Measurements from ENCODE around the gene BLTP2. TPM values are rescaled to one million over a fixed set of nuclear protein-coding genes. Genes with fewer than 3 reads are reported as not detected.

BLTP2 gene
- total RNA-seq, 4 donors from 2014 or later: 71.6 to 93.4 (median 81.0) TPM

DNA sequence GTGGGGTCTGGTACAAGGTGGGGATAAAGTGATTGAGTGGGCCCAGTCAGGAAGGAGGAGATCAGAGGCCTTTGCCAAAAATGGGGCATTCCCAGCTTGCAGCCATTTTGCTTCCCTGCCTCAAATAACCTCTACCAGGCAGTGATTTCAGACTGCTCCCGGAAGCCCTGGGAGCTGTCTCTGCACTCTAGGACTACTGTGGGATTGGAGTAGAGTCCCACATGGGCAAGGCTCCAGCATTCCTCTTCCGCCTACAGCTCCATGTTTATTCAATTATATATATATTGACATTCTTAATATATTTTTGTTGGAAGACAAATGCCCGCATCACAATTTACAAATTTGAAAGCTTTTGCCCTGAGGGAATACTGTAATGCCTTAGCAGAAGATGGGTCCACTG lies 30.5 kb upstream of the BLTP2 start:
- Histone ChIP-seq H3K4me1 (no peaks in the 10 kb centered on the region), H3K27ac (no peak overlapping the region), H3K9me3 (no peaks in the 10 kb centered on the region), H3K4me3 (no peak overlapping the region), H3K27me3 (no peaks in the 10 kb centered on the region), H3K36me3 (peaks cover 12 to 100% of the 10 kb centered on the region in 2 donors)
- no peak for ATAC-seq
- intact Hi-C loops (cut with DNase I; ENCODE audit: low total_unique reads): no loop called here
- TF ChIP-seq POLR2A (IDR thresholded peaks at IDR 0.05): no peak
- TF ChIP-seq, protein P1, sequence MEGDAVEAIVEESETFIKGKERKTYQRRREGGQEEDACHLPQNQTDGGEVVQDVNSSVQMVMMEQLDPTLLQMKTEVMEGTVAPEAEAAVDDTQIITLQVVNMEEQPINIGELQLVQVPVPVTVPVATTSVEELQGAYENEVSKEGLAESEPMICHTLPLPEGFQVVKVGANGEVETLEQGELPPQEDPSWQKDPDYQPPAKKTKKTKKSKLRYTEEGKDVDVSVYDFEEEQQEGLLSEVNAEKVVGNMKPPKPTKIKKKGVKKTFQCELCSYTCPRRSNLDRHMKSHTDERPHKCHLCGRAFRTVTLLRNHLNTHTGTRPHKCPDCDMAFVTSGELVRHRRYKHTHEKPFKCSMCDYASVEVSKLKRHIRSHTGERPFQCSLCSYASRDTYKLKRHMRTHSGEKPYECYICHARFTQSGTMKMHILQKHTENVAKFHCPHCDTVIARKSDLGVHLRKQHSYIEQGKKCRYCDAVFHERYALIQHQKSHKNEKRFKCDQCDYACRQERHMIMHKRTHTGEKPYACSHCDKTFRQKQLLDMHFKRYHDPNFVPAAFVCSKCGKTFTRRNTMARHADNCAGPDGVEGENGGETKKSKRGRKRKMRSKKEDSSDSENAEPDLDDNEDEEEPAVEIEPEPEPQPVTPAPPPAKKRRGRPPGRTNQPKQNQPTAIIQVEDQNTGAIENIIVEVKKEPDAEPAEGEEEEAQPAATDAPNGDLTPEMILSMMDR (IDR thresholded peaks at IDR 0.05 in 4 of 5, conservative IDR thresholded peaks at IDR 0.05 in 1 of 5): no peak
- in situ Hi-C loops (cut with MboI; ENCODE audit: low sequenced_read_pairs in 4 of 4): no loop called here
- no peak for DNase-seq

DNA sequence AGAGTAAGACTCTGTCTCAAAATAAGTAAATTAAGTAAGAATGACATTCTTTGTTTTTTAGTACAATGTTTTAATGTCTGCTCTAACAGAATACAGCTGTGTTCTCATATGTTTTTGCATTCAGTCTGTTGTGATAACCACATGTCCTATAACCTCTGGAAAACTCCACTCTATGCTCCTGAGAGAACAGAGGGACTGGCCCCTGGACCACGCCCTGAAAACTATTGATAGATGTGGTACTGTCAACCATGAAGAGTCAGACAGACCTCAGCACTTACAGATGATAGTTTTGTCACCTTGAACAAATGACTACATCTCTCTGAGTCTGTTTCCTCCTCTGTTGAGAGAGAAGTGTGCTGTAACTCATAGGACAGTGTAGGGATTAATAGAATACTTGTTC lies 25.0 kb upstream of the BLTP2 start:
- H3K4me3 ChIP-seq: no peak overlapping the region
- peaks cover 1 to 11% of the 10 kb centered on the region in 2 donors for H3K4me1 ChIP-seq
- H3K27ac ChIP-seq: no peak overlapping the region
- intact Hi-C loops (cut with DNase I; ENCODE audit: low total_unique reads) (no loop called here), in situ Hi-C loops (cut with MboI; ENCODE audit: low sequenced_read_pairs in 4 of 4) (loop anchor here in 1 of 4 donors (25.0 kb wide), 1 partner anchor 108 kb away; the partner anchor contains the start of genes PIGS and UNC119)
- ATAC-seq (no peak), DNase-seq (no peak)
- H3K27me3 ChIP-seq: no peaks in the 10 kb centered on the region
- H3K9me3 ChIP-seq: no peaks in the 10 kb centered on the region
- H3K36me3 ChIP-seq: peaks cover 3 to 57% of the 10 kb centered on the region in 2 donors
- TF ChIP-seq POLR2A (IDR thresholded peaks at IDR 0.05): no peak
- TF ChIP-seq, protein P1 (IDR thresholded peaks at IDR 0.05 in 4 of 5, conservative IDR thresholded peaks at IDR 0.05 in 1 of 5): no peak

DNA sequence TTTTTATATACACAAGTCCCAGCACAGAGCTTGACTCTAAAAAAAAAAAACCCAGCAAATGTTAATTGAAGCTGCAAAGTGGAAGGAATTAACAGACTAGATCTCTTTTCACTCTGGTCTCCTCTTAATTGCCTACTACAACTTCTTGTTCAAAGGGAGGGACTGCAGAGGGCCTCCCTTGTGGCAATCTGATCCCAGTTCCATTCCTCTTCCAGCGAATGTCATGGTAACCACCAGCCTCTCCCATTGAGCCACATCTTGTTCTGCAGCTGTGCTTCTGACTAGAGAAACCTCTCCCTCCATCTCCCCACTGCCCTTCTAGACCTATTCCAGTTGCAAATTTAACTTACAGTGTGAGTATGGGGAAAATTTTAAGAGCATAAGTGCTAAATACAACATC lies 22.9 kb upstream of the BLTP2 start:
- Histone ChIP-seq H3K36me3 (peaks cover 0 to 39% of the 10 kb centered on the region in 2 donors), H3K4me3 (no peak overlapping the region), H3K4me1 (peaks cover 21 to 32% of the 10 kb centered on the region in 2 donors), H3K9me3 (no peaks in the 10 kb centered on the region), H3K27me3 (no peaks in the 10 kb centered on the region), H3K27ac (no peak overlapping the region)
- ATAC-seq (no peak), DNase-seq (no peak)
- in situ Hi-C loops (cut with MboI; ENCODE audit: low sequenced_read_pairs in 4 of 4): loop anchor here in 1 of 4 donors (25.0 kb wide), 1 partner anchor 106 kb away; the partner anchor contains the start of genes PIGS and UNC119
- no peak for TF ChIP-seq POLR2A (IDR thresholded peaks at IDR 0.05)
- TF ChIP-seq, protein P1 (IDR thresholded peaks at IDR 0.05 in 4 of 5, conservative IDR thresholded peaks at IDR 0.05 in 1 of 5): no peak
- intact Hi-C loops (cut with DNase I; ENCODE audit: low total_unique reads): no loop called here

DNA sequence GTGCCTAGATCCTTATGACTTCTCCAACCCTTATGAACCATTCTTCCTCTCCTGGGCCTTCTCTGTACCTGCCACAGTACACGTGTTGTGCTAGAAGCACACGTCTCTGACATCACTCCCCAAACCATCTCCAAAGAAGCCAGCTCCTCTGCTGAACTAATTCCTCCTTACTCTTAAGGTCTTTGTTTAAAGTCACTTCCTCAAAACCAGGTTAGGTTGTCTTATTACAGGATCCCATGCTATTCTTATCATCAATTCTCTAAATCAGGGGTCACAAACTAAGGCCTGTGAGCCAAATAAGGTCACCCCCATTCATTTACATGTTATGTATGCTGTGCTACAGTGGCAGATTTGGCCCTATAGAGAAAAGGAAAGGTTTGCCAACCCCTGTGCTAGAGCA lies 21.0 kb upstream of the BLTP2 start:
- intact Hi-C loops (cut with DNase I; ENCODE audit: low total_unique reads): no loop called here
- no peak for ATAC-seq

More for the DNA sequence above, 21.0 kb upstream of the BLTP2 start:
- no peak for DNase-seq
- Histone ChIP-seq H3K27ac (no peak overlapping the region), H3K36me3 (peaks cover 0 to 20% of the 10 kb centered on the region in 2 donors), H3K9me3 (no peaks in the 10 kb centered on the region), H3K4me3 (no peak overlapping the region), H3K27me3 (no peaks in the 10 kb centered on the region), H3K4me1 (peaks cover 26 to 36% of the 10 kb centered on the region in 2 donors)
- TF ChIP-seq, protein P1 (IDR thresholded peaks at IDR 0.05 in 4 of 5, conservative IDR thresholded peaks at IDR 0.05 in 1 of 5): no peak
- TF ChIP-seq POLR2A (IDR thresholded peaks at IDR 0.05): no peak
- in situ Hi-C loops (cut with MboI; ENCODE audit: low sequenced_read_pairs in 4 of 4): loop anchor here in 1 of 4 donors (25.0 kb wide), 1 partner anchor 104 kb away; the partner anchor contains the start of genes PIGS and UNC119

All from gastrocnemius medialis (tissue), 4 donors.